ENCODE measurements around the gene HMGCR.

HMGCR gene

DNA sequence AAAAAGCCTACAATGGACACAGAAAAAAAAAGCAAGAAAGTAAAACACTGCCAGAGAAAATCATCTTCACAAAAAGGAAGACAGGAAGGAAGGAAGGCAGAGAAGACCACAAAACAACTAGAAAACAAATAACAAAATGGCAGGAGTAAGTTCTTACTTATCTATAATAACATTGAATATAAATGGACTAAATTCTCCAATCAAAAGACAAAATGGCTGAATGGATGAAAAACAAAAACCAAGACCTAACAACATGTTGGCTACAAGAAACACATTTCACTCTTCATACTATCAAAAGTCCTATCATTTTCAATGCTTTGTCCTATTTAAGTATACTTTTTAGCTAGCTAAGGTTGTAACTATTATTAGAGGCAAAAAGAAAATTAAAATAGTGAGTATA lies 36.9 kb upstream of the HMGCR start:
- no peaks in the 10 kb centered on the region for H3K9me3 ChIP-seq (ENCODE audit: control insufficient read depth, insufficient read depth, low read depth, low read length)
- H3K27ac ChIP-seq (ENCODE audit: extremely low read depth, low read depth, low read length) = no peak overlapping the region
- no peaks in the 10 kb centered on the region for H3K36me3 ChIP-seq (ENCODE audit: control insufficient read depth in 2 of 2, insufficient read depth in 1 of 2, low read length in 2 of 2)
- CTCF ChIA-PET = no interaction called here
- POLR2A ChIA-PET = no interaction called here
- H3K4me1 ChIP-seq (ENCODE audit: control insufficient read depth, insufficient read depth, low read length) = no peaks in the 10 kb centered on the region
- TF ChIP-seq FEZF1 (tag by site-specific recombination; IDR thresholded peaks at IDR 0.05) (no peak), MYNN (tag by site-specific recombination; IDR thresholded peaks at IDR 0.05; ENCODE audit: borderline replicate concordance) (no peak), ZNF624 (tag by site-specific recombination; IDR thresholded peaks at IDR 0.05) (no peak), ZNF394 (tag by site-specific recombination; IDR thresholded peaks at IDR 0.05; ENCODE audit: borderline replicate concordance) (no peak), ZNF510 (tag by site-specific recombination; IDR thresholded peaks at IDR 0.05; ENCODE audit: insufficient replicate concordance) (no peak), ZNF629 (tag by site-specific recombination; IDR thresholded peaks at IDR 0.05) (no peak), ZFP37 (tag by site-specific recombination; IDR thresholded peaks at IDR 0.05) (no peak), ZNF580 (tag by site-specific recombination; IDR thresholded peaks at IDR 0.05) (no peak), ZNF157 (tag by site-specific recombination; IDR thresholded peaks at IDR 0.05) (no peak), ZNF621 (tag by site-specific recombination; IDR thresholded peaks at IDR 0.05) (no peak), ZNF639 (tag by site-specific recombination; IDR thresholded peaks at IDR 0.05) (no peak), ZNF138 (tag by site-specific recombination; IDR thresholded peaks at IDR 0.05; ENCODE audit: borderline replicate concordance) (no peak), BCL6B (tag by site-specific recombination; IDR thresholded peaks at IDR 0.05) (no peak), ZNF341 (tag by site-specific recombination; IDR thresholded peaks at IDR 0.05; ENCODE audit: low read depth) (no peak)
- TF ChIP-seq, protein P1, sequence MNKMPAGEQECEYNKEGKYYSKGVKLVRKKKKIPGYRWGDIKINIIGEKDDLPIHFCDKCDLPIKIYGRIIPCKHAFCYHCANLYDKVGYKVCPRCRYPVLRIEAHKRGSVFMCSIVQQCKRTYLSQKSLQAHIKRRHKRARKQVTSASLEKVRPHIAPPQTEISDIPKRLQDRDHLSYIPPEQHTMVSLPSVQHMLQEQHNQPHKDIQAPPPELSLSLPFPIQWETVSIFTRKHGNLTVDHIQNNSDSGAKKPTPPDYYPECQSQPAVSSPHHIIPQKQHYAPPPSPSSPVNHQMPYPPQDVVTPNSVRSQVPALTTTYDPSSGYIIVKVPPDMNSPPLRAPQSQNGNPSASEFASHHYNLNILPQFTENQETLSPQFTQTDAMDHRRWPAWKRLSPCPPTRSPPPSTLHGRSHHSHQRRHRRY (tag by site-specific recombination; IDR thresholded peaks at IDR 0.05) = no peak
- TF ChIP-seq, protein P2, sequence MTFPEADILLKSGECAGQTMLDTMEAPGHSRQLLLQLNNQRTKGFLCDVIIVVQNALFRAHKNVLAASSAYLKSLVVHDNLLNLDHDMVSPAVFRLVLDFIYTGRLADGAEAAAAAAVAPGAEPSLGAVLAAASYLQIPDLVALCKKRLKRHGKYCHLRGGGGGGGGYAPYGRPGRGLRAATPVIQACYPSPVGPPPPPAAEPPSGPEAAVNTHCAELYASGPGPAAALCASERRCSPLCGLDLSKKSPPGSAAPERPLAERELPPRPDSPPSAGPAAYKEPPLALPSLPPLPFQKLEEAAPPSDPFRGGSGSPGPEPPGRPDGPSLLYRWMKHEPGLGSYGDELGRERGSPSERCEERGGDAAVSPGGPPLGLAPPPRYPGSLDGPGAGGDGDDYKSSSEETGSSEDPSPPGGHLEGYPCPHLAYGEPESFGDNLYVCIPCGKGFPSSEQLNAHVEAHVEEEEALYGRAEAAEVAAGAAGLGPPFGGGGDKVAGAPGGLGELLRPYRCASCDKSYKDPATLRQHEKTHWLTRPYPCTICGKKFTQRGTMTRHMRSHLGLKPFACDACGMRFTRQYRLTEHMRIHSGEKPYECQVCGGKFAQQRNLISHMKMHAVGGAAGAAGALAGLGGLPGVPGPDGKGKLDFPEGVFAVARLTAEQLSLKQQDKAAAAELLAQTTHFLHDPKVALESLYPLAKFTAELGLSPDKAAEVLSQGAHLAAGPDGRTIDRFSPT (tag by site-specific recombination; IDR thresholded peaks at IDR 0.05) = no peak
- no peak overlapping the region for H3K4me3 ChIP-seq (ENCODE audit: low read depth, low read length)

DNA sequence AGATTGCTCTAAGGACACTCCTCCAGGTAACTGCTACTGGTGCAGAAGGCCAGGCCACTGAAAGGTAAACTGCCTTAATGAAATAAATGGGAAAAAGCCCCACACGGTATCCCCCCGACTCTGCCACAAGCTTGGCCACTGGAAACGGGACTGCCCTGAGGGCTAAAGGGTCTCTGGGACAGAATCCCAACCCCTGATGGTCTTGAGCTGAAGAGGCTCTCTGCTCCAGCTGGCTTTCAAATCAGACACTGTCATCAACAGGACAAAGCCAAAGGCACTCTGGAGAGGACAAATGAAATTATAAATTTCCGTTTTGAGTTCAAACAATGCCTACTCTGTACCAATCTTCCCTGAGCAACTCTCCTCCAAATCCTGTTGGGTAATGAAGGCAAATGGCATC lies 33.6 kb upstream of the HMGCR start:
- POLR2A ChIA-PET = no interaction called here
- Histone ChIP-seq H3K4me1 (ENCODE audit: control insufficient read depth, insufficient read depth, low read length) (no peaks in the 10 kb centered on the region), H3K27ac (ENCODE audit: extremely low read depth, low read depth, low read length) (no peak overlapping the region), H3K4me3 (ENCODE audit: low read depth, low read length) (no peak overlapping the region), H3K9me3 (ENCODE audit: control insufficient read depth, insufficient read depth, low read depth, low read length) (no peaks in the 10 kb centered on the region), H3K36me3 (ENCODE audit: control insufficient read depth in 2 of 2, insufficient read depth in 1 of 2, low read length in 2 of 2) (no peaks in the 10 kb centered on the region)
- CTCF ChIA-PET = no interaction called here
- TF ChIP-seq ZNF354C (tag by site-specific recombination; IDR thresholded peaks at IDR 0.05; ENCODE audit: borderline replicate concordance, low read depth) = no peak
- TF ChIP-seq ZNF140 (tag by site-specific recombination; IDR thresholded peaks at IDR 0.05) = no peak
- TF ChIP-seq TRIM28 (IDR thresholded peaks at IDR 0.05; ENCODE audit: borderline replicate concordance, low read length) = no peak
- no peak for TF ChIP-seq ZNF549 (tag by site-specific recombination; IDR thresholded peaks at IDR 0.05)
- TF ChIP-seq, protein P3, sequence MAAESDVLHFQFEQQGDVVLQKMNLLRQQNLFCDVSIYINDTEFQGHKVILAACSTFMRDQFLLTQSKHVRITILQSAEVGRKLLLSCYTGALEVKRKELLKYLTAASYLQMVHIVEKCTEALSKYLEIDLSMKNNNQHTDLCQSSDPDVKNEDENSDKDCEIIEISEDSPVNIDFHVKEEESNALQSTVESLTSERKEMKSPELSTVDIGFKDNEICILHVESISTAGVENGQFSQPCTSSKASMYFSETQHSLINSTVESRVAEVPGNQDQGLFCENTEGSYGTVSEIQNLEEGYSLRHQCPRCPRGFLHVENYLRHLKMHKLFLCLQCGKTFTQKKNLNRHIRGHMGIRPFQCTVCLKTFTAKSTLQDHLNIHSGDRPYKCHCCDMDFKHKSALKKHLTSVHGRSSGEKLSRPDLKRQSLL (tag by site-specific recombination; IDR thresholded peaks at IDR 0.05) = no peak
- TF ChIP-seq, protein P4, sequence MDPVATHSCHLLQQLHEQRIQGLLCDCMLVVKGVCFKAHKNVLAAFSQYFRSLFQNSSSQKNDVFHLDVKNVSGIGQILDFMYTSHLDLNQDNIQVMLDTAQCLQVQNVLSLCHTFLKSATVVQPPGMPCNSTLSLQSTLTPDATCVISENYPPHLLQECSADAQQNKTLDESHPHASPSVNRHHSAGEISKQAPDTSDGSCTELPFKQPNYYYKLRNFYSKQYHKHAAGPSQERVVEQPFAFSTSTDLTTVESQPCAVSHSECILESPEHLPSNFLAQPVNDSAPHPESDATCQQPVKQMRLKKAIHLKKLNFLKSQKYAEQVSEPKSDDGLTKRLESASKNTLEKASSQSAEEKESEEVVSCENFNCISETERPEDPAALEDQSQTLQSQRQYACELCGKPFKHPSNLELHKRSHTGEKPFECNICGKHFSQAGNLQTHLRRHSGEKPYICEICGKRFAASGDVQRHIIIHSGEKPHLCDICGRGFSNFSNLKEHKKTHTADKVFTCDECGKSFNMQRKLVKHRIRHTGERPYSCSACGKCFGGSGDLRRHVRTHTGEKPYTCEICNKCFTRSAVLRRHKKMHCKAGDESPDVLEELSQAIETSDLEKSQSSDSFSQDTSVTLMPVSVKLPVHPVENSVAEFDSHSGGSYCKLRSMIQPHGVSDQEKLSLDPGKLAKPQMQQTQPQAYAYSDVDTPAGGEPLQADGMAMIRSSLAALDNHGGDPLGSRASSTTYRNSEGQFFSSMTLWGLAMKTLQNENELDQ (tag by site-specific recombination; IDR thresholded peaks at IDR 0.05; ENCODE audit: low read depth) = no peak
- TF ChIP-seq ZNF274 (IDR thresholded peaks at IDR 0.05; ENCODE audit: low read length) = no peak
- TF ChIP-seq ZNF274 (tag by site-specific recombination; IDR thresholded peaks at IDR 0.05; ENCODE audit: borderline replicate concordance) = no peak
- no peak for TF ChIP-seq ZFP3 (tag by site-specific recombination; IDR thresholded peaks at IDR 0.05; ENCODE audit: low read depth)
- no peak for TF ChIP-seq HOXD13 (CRISPR knock-in tag; IDR thresholded peaks at IDR 0.05; ENCODE audit: borderline replicate concordance)

Measured in HEK293 (cell line).